Measurements from ENCODE around the gene PTCD2. TPM values are rescaled to one million over a fixed set of nuclear protein-coding genes. Genes with fewer than 3 reads are reported as not detected.

Gene PTCD2
- total RNA-seq, 2 donors from 2014 or later: 9.5 to 13.4 TPM

- WGBS, 2 experiments (ENCODE audit: insufficient coverage in 1 of 2, insufficient read length in 1 of 2): 88 to 97% methylated on average over 3 to 4 of the region's 4 CpGs
- TF ChIP-seq CTCF (conservative IDR thresholded peaks at IDR 0.05): no peak
- H3K36me3 ChIP-seq (ENCODE audit: control insufficient read depth, insufficient read depth, low read length): peaks cover 25% of the 10 kb centered on the region
- no peaks in the 10 kb centered on the region for H3K9me3 Mint-ChIP-seq
- H3K4me1 ChIP-seq (ENCODE audit: control insufficient read depth, insufficient read depth, low read length): no peaks in the 10 kb centered on the region
- no peaks in the 10 kb centered on the region for H3K27me3 ChIP-seq (ENCODE audit: control insufficient read depth, insufficient read depth, low read length, poor library complexity, severe bottlenecking)
- no peaks in the 10 kb centered on the region for H3K27me3 Mint-ChIP-seq (ENCODE audit: insufficient read depth)
- H3K4me1 Mint-ChIP-seq: no peaks in the 10 kb centered on the region
- H3K9me3 ChIP-seq (ENCODE audit: control insufficient read depth, low read length): no peaks in the 10 kb centered on the region
- H3K36me3 Mint-ChIP-seq (ENCODE audit: low read depth): peaks cover 41% of the 10 kb centered on the region
- H3K9ac ChIP-seq (ENCODE audit: extremely low read depth, low read length, poor library complexity, severe bottlenecking): no peak overlapping the region
- DNase-seq: no peak
- no peak overlapping the region for H3K4me3 ChIP-seq (ENCODE audit: low read length)
- H3K27ac ChIP-seq (ENCODE audit: low read depth, low read length): no peak overlapping the region
- H3K27ac Mint-ChIP-seq: no peak overlapping the region
- no peak overlapping the region for H3K4me3 Mint-ChIP-seq
These were observed 5.6 kb downstream of the PTCD2 start for GRCh38 chr5:72325566-72326305.

GRCh38 chr5:72326306-72326649 lies 6.1 kb downstream of the PTCD2 start:
- H3K9me3 Mint-ChIP-seq: no peaks in the 10 kb centered on the region
- Histone ChIP-seq H3K27me3 (ENCODE audit: control insufficient read depth, insufficient read depth, low read length, poor library complexity, severe bottlenecking) (no peaks in the 10 kb centered on the region), H3K36me3 (ENCODE audit: control insufficient read depth, insufficient read depth, low read length) (peaks cover 27% of the 10 kb centered on the region), H3K9ac (ENCODE audit: extremely low read depth, low read length, poor library complexity, severe bottlenecking) (no peak overlapping the region), H3K27ac (ENCODE audit: low read depth, low read length) (no peak overlapping the region), H3K4me3 (ENCODE audit: low read length) (no peak overlapping the region), H3K9me3 (ENCODE audit: control insufficient read depth, low read length) (no peaks in the 10 kb centered on the region), H3K4me1 (ENCODE audit: control insufficient read depth, insufficient read depth, low read length) (no peaks in the 10 kb centered on the region)
- H3K27ac Mint-ChIP-seq: no peak overlapping the region
- H3K27me3 Mint-ChIP-seq (ENCODE audit: insufficient read depth): no peaks in the 10 kb centered on the region
- 88 to 100% methylated on average over 1 to 2 of the region's 2 CpGs for WGBS, 2 experiments (ENCODE audit: insufficient coverage in 1 of 2, insufficient read length in 1 of 2)
- H3K36me3 Mint-ChIP-seq (ENCODE audit: low read depth): peaks cover 41% of the 10 kb centered on the region
- H3K4me3 Mint-ChIP-seq: no peak overlapping the region
- no peak for DNase-seq
- no peaks in the 10 kb centered on the region for H3K4me1 Mint-ChIP-seq
- TF ChIP-seq CTCF (conservative IDR thresholded peaks at IDR 0.05): no peak

- Mint-ChIP-seq H3K4me3 (no peak overlapping the region), H3K4me1 (no peaks in the 10 kb centered on the region), H3K27ac (no peak overlapping the region), H3K36me3 (ENCODE audit: low read depth) (peaks cover 44% of the 10 kb centered on the region), H3K27me3 (ENCODE audit: insufficient read depth) (no peaks in the 10 kb centered on the region), H3K9me3 (no peaks in the 10 kb centered on the region)
- H3K9ac ChIP-seq (ENCODE audit: extremely low read depth, low read length, poor library complexity, severe bottlenecking): no peak overlapping the region
- H3K9me3 ChIP-seq (ENCODE audit: control insufficient read depth, low read length): no peaks in the 10 kb centered on the region
- H3K4me3 ChIP-seq (ENCODE audit: low read length): no peak overlapping the region
- peaks cover 27% of the 10 kb centered on the region for H3K36me3 ChIP-seq (ENCODE audit: control insufficient read depth, insufficient read depth, low read length)
- DNase-seq: no peak
- H3K27ac ChIP-seq (ENCODE audit: low read depth, low read length): no peak overlapping the region
- no peaks in the 10 kb centered on the region for H3K4me1 ChIP-seq (ENCODE audit: control insufficient read depth, insufficient read depth, low read length)
- no peak for TF ChIP-seq CTCF (conservative IDR thresholded peaks at IDR 0.05)
- H3K27me3 ChIP-seq (ENCODE audit: control insufficient read depth, insufficient read depth, low read length, poor library complexity, severe bottlenecking): no peaks in the 10 kb centered on the region
These were observed 8.0 kb downstream of the PTCD2 start for GRCh38 chr5:72328172-72328571.

All from endodermal cell (in vitro differentiated cells).